ENCODE data around the gene DSTYK.

DSTYK gene

GRCh38 chr1:205211169-205211838, at the start of gene DSTYK:
Gene DSTYK (minus strand): TSS chr1:205211702. CDS start chr1:205211535, 167 bp downstream.
- peak; percentile 71 to 83 for DNase-seq (ENCODE audit: low read depth in 2 of 2, low spot score in 1 of 2)

GRCh38 chr1:205259998-205260397, 48.5 kb upstream of the DSTYK start:
- no peak for DNase-seq (ENCODE audit: low read depth in 2 of 2, low spot score in 1 of 2)

- no peak for DNase-seq (ENCODE audit: low read depth in 2 of 2, low spot score in 1 of 2)
Observed at GRCh38 chr1:205259324-205259832, 47.9 kb upstream of the DSTYK start.

- DNase-seq (ENCODE audit: low read depth in 2 of 2, low spot score in 1 of 2), result no peak
Observed at GRCh38 chr1:205258719-205259118, 47.2 kb upstream of the DSTYK start.

- no peak for DNase-seq (ENCODE audit: low read depth in 2 of 2, low spot score in 1 of 2)
Observed at GRCh38 chr1:205258261-205258691, 46.8 kb upstream of the DSTYK start.

- no peak for DNase-seq (ENCODE audit: low read depth in 2 of 2, low spot score in 1 of 2)
Observed at GRCh38 chr1:205257735-205258134, 46.2 kb upstream of the DSTYK start.

GRCh38 chr1:205256951-205257625, 45.6 kb upstream of the DSTYK start:
- DNase-seq (ENCODE audit: low read depth in 2 of 2, low spot score in 1 of 2), result no peak

GRCh38 chr1:205255941-205256780, 44.7 kb upstream of the DSTYK start:
- DNase-seq (ENCODE audit: low read depth in 2 of 2, low spot score in 1 of 2), result peak; percentile 72 to 79

- DNase-seq (ENCODE audit: low read depth in 2 of 2, low spot score in 1 of 2), result no peak
Observed at GRCh38 chr1:205251576-205251975, 40.1 kb upstream of the DSTYK start.

- no peak for DNase-seq (ENCODE audit: low read depth in 2 of 2, low spot score in 1 of 2)
Observed at GRCh38 chr1:205250699-205251098, 39.2 kb upstream of the DSTYK start.

GRCh38 chr1:205249651-205250050, 38.1 kb upstream of the DSTYK start:
- DNase-seq (ENCODE audit: low read depth in 2 of 2, low spot score in 1 of 2), result no peak

GRCh38 chr1:205248793-205249601, 37.5 kb upstream of the DSTYK start:
- DNase-seq (ENCODE audit: low read depth in 2 of 2, low spot score in 1 of 2), result no peak

- no peak for DNase-seq (ENCODE audit: low read depth in 2 of 2, low spot score in 1 of 2)
Observed at GRCh38 chr1:205247130-205247921, 35.8 kb upstream of the DSTYK start.

GRCh38 chr1:205246351-205247119, 35.0 kb upstream of the DSTYK start:
- DNase-seq (ENCODE audit: low read depth in 2 of 2, low spot score in 1 of 2), result no peak

GRCh38 chr1:205245096-205245495, 33.6 kb upstream of the DSTYK start:
- no peak for DNase-seq (ENCODE audit: low read depth in 2 of 2, low spot score in 1 of 2)

GRCh38 chr1:205244384-205244783, 32.9 kb upstream of the DSTYK start:
- DNase-seq (ENCODE audit: low read depth in 2 of 2, low spot score in 1 of 2), result no peak

- no peak for DNase-seq (ENCODE audit: low read depth in 2 of 2, low spot score in 1 of 2)
Observed at GRCh38 chr1:205243350-205244191, 32.1 kb upstream of the DSTYK start.

GRCh38 chr1:205241366-205242030, 30.0 kb upstream of the DSTYK start:
- no peak for DNase-seq (ENCODE audit: low read depth in 2 of 2, low spot score in 1 of 2)
